C4-2B (cell line): ENCODE results near the gene CASK.

Experiments
- ZFX ChIP-seq: fragments of 450-650 bp; IDR thresholded peaks from 2 replicates; pipeline ENCODE4 v1.6.1; 2017
- TF ChIP-seq, protein P1 (sequence below): fragments of 450-650 bp; conservative IDR thresholded peaks from 2 replicates; pipeline ENCODE4 v1.5.1; 2017; ENCODE audit warnings: mild to moderate bottlenecking

DNA sequence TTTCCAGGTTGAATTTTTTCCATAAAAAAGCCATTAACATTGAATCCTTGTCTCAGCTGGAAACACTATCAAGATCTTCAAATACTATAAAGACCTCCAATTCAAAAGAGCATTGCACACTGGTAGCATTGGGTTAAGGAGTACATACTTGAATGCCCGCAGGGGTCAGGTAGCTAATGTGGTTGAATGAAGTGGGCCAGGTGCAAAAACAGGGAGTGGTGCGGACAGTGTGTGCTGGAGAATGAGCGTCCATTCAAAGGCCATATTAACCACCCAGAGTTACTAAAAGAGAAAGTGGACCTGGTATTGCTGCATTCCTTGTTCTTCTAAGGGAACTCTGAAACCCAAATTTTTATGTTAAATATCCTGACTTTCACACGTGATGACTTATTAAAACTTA is 384.6 kb downstream of the CASK start:
- TF ChIP-seq, protein P1, sequence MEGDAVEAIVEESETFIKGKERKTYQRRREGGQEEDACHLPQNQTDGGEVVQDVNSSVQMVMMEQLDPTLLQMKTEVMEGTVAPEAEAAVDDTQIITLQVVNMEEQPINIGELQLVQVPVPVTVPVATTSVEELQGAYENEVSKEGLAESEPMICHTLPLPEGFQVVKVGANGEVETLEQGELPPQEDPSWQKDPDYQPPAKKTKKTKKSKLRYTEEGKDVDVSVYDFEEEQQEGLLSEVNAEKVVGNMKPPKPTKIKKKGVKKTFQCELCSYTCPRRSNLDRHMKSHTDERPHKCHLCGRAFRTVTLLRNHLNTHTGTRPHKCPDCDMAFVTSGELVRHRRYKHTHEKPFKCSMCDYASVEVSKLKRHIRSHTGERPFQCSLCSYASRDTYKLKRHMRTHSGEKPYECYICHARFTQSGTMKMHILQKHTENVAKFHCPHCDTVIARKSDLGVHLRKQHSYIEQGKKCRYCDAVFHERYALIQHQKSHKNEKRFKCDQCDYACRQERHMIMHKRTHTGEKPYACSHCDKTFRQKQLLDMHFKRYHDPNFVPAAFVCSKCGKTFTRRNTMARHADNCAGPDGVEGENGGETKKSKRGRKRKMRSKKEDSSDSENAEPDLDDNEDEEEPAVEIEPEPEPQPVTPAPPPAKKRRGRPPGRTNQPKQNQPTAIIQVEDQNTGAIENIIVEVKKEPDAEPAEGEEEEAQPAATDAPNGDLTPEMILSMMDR = no peak
- TF ChIP-seq ZFX = no peak
